HG02642 (cell line): ENCODE data around the gene ZNF566.

Source experiments
- ATAC-seq: cut with Tn5 transposase; IDR thresholded peaks from one replicate; pipeline ENCODE4 v1.9.1; 2021; ENCODE audit warnings: mild to moderate bottlenecking; ENCODE audit not compliant: unreplicated experiment, poor library complexity

ZNF566 gene

DNA sequence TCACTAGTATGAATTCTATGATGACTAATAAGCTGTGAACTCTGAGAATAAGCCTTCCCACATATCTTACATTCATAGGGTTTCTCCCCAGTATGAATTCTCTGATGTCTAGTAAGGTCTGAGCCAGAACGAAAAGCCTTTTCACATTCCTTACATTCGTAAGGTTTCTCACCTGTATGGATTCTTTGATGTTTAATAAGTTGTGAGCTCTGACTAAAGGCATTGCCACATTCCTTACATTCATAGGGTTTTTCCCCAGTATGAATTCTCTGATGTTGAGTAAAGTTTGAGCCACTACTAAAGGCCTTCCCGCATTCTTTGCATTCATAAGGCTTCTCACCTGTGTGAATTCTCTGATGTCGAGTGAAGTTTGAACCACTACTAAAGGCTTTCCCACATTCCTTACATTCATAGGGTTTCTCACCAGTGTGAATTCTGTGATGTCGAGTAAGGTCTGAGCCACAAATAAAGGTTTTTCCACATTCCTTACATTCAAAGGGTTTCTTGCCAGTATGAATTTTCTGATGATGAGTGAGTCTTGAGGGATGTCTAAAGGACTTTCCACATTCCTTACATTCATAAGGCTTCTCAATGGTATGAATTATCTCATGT, 40.2 kb downstream of the ZNF566 start:
- ATAC-seq = no peak

DNA sequence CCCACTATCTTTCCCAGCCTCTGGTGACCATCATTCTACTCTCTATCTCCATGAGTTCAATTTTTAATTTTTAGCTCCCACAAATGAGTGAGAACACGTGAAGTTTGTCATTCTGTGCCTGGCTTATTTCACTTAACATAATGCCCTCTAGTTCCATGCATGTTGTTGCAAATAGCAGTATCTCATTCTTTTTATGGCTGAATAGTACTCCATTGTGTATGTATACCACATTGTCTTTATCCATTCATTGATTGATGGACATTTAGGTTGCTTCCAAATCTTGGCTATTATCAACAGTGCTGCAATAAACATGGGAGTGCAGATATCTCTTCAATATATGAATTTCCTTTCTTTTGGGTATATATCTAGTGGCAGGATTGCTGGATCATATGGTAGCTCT, 48.0 kb downstream of the ZNF566 start:
- no peak for ATAC-seq

DNA sequence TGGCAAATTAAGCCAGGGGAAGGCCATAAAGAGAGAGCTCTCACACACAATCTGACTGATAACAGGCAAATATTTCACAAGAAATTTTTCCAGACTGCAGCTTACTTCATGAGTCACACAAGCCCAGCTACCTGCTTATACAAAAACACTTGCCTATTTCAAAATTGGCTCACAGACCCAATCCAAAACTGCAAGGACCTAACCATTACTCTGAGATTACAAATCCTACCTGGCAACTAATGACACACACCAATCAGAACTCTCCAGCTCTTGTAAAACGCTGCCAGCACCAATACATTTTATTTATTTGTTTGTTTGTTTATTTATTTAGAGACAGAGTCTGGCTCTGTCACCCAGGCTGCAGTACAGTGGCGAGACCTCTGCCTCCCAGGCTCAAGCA, 52.8 kb downstream of the ZNF566 start:
- ATAC-seq = no peak

DNA sequence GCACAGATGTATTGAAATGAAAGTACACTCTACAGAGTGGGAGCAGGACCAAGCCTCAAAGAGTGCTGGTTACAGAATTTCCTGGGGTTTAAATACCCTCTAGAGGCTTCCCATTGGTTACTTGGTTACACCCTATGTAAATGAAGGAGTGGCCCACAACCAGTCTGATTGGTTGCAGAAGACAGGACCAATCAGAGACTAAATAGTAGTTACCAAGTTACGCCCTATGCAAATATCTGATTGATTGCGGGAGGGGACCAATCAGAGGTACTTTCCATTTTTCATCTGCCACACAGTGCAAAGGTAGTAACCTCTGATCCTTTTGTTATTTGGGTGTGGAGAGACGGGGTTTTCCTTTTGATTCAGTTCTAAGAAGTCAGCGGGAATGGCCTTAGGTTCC, 65.4 kb downstream of the ZNF566 start:
- ATAC-seq = no peak

DNA sequence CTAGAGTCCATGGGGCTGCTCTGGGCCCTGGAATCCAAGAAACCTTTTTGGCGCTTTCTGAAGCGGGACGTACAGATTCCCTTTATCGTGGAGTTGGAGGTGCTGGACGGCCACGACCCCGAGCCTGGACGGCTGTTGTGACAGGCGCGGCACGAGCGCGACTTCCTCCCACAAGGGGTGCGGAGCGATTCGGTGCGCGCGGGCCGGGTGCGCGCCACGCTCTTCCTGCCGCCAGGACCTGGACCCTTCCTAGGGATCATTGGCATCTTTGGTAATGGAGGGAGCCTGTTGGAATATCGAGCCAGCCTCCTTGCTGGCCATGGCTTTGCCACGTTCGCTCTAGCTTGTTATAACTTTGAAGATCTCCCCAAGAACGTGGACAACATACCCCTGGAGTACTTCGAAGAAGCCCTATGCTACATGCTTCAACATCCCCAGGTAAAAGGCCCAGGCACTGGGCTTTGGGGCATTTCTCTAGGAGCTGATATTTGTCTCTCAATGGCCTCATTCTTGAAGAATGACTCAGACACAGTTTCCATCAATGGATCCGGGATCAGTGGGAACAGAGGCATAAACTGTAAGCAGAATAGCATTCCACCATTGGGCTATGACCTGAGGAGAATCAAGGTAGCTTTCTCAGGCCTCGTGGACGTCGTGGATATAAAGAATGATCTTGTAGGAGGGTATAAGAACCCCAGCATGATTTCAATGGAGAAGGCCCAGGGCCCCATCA, 67.4 kb downstream of the ZNF566 start:
- no peak for ATAC-seq

DNA sequence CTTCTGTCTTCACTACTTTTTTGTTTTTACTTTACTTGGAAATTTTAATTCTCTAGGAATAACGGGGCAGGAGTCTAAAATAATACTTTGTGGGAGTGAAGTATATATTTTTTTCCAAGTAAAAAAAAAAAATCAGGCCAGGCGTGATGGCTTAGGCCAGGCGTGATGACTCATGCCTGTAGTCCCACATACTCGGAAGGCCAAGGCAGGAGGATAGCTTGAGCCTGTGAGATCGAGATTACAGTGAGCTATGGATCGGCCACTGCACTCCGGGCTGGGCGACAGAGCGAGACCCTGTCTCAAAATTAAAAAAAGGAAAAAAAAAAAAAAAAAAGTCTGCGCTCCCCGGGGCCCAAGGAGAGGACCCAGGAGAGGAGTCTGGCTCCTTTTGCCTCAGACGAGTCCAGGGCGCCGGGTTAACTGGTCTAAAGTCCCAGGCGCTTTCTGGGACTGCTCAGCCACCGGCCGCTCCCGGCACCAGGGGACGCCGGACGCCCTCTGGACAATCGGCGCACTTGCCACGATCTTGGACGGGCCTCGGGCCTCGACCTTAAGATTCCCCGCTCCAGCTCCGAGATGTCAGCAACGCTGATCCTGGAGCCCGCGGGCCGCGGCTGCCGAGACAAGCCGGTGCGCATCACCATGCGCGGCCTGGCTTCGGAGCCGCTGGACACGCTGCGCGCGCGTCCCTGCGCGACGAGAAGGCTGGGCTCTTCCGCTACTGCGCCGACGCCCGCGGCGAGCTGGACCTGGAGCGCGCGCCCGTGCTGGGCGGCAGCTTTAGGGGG, 68.2 kb downstream of the ZNF566 start:
- no peak for ATAC-seq

DNA sequence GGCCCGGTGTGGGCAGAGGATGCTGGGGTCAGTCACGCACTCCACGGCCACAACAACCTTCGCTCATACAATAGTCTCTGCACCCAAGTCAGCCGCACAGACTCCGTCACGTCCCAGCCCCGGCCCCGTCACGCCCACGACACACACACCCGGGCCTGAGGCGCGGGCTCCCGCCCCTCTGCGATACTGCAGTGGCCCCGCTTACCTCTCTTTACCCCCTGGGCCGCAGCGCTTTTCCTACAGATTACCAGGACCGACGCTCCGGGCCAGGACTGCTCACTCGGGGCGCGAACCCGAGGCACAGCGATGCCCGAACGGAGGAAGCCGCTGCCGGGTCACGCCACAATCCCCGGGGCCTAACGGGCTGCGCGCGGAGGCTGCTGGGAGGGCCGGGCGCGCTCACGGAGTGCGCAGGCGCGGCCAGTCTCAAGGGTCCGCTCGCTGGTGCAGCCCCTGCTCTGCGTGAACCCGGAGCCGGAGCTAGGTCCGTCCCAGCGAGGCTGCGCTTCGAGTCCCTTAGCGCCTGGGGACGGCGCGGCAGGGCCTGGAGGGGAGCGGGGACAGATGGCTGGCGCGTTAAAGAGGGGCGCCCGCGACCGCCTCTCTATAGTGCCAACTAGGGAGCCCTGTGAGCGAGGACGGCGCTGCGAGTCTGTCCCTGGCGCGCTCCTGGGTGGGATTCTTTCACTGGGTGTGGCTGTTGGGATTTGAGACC, 70.9 kb downstream of the ZNF566 start, which contains the start of gene ZFP82:
Gene ZFP82 (minus strand): TSS at position 358 of the 715 bp plus-strand sequence. CDS start 8,855 bp downstream, outside the sequence.
- peak; percentile 88 for ATAC-seq

DNA sequence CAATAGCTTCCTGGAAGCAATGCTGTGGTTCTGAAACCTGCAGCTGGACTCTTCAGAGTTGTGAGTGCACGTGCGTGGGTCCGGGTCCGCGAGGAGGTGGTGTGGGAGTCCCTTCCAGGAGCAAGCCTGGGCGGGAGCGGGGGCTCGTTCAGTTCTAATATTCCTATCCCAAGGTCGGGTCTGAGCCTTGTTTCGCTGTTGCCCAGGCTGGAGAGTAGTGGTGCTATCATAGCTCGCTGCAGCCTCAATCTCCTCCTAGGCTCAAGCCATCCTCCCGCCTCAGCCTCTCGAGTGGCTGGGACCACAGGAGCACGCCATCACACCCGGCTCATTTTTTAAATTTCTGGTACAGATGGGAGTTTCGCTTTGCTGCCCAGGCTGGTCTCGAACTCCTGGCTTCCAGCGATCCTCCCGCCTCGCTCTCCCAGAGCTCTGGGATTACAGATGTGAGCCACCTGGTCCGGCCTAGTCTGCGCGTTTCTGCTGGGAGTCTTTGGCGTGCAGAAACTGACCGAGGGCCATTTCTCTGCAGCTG, 71.5 kb downstream of the ZNF566 start:
- ATAC-seq = no peak

DNA sequence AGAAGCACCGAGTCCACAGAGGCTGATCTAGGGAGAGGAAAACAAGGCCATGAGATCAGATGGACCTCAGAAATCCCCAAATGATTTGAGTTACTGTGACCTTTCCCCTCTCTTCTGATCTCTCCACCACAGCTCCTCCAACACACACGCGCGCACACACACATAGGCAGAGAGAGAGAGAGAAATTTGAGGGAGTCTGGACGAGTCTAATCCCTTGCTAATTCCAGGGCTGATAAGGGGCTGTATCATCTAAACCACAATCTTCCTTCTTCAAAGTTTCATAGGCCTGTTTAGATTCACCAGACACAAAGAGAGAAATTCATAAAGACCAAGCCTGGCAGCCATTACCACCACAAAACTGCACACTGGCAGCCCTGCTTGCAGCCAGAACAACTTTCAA, 79.5 kb downstream of the ZNF566 start:
- no peak for ATAC-seq

DNA sequence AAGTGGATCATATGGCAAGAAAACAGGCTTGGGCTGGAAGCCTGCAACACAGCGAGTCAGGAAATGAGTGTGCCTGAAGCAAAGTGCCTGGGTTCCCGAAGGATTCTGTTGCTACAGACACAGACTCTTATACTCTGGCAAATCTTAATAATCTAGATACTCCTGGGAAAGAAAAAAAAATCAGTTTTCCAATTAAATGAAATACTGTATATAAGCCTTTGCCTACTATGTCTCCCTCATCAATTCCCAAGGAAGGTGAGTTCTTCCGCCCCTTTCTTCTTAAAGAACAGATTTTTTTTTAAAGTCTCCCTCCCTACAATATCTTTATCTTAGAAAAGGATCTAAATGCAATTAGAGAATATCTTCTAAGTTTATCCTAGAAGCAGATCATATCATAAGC, 81.3 kb downstream of the ZNF566 start:
- no peak for ATAC-seq

DNA sequence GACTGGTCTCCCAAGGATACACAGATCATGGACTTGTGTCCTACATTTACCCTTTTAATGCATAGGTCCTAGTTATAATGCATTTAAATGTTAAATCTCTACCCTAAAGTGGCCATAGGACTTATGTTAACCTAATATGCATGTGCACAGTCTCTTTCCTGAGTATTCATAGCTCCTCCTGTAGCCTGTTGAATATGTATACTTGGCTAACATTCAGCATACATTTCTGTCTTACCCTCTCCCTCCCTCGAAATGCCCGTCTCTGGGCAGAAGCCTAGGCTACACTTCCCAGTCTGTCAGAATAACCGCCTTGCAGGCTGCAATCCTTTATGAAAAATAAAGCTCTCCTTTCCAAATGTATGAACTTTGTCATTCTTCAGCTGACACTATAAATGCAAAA, 84.9 kb downstream of the ZNF566 start:
- ATAC-seq = no peak

DNA sequence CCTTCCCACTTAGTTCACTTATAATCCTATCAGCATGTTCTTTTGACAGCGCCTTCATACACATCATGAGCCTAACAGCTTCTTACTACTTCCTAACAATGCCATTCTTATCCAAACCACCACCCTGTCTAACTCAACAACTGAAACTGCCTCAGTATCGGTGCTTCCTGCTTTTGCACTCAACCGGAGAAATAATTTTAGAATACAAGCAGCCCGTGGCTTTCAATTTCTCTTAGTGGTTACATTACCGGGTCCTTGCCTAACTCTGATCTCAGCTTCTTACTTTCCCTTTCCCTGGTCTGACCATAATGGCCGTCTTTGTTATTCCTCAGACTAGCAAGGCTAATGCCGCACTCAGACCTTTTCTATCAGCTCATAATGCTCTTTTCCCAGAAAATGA, 87.9 kb downstream of the ZNF566 start:
- no peak for ATAC-seq

DNA sequence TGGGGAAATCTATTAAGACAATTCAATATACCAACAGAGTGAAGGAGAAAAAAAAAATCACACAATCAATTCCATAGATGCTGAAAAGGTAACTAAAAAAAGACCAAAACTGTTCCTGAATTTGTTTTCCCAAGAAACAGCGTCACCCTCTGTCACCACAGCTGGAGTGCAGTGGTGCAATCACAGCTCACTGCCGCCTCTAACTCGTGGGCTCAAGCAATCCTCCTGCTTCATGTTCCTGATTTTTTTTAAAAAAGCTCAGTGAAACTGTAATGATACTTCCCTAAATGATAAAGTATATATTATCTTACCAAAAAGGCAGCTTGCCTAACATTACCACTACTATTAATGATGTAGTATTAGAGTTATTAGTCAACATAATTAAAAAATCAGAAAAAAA, 90.8 kb downstream of the ZNF566 start:
- ATAC-seq = no peak
